Neutrophil (primary cell): ENCODE data around the gene CILP2.

Experiments
- H3K27ac ChIP-seq: fragments of 200-600 bp; sonication (generic); 2 replicates; pipeline ENCODE4 v1.5.1; 2016; ENCODE audit warnings: mild to moderate bottlenecking, moderate library complexity
- H3K27me3 ChIP-seq: fragments of 200-600 bp; sonication (generic); 2 replicates; pipeline ENCODE4 v1.6.0; 2016; ENCODE audit warnings: mild to moderate bottlenecking
- H3K36me3 ChIP-seq: fragments of 200-600 bp; sonication (generic); 2 replicates; pipeline ENCODE4 v1.5.1; 2017
- H3K4me1 ChIP-seq, 2 experiments: fragments of 200-600 bp in 1 of 2; sonication (generic) in 1 of 2; 1 replicate in 1 of 2; 2 replicates in 1 of 2; pipeline versions ENCODE4 v1.5.1 to v1.6.1; 2013 to 2016; ENCODE audit warnings: low read depth in 1 of 2, low read length in 1 of 2, mild to moderate bottlenecking in 1 of 2, moderate library complexity in 1 of 2; ENCODE audit not compliant: control insufficient read depth in 1 of 2, insufficient read depth in 1 of 2
- H3K4me3 ChIP-seq, 2 experiments: fragments of 200-600 bp in 1 of 2; sonication (generic) in 1 of 2; 1 replicate in 1 of 2; 2 replicates in 1 of 2; pipeline ENCODE4 v1.5.1; 2013 to 2016; ENCODE audit warnings: low read depth in 1 of 2, low read length in 1 of 2, mild to moderate bottlenecking in 1 of 2, moderate library complexity in 1 of 2
- H3K9me3 ChIP-seq: fragments of 200-600 bp; sonication (generic); 2 replicates; pipeline ENCODE4 v1.5.1; 2016
- CTCF ChIP-seq: fragments of 200-600 bp; sonication (generic); IDR thresholded peaks from 2 replicates; pipeline ENCODE4 v1.5.1; 2016; ENCODE audit warnings: antibody characterized with exemption

Gene CILP2

GRCh38 chr19:19566306-19566705, 28.2 kb downstream of the CILP2 start:
- Histone ChIP-seq H3K9me3 (no peaks in the 10 kb centered on the region), H3K27ac (no peak overlapping the region), H3K27me3 (no peaks in the 10 kb centered on the region), H3K4me1 (no peaks in the 10 kb centered on the region), H3K4me3 (no peak overlapping the region), H3K36me3 (no peaks in the 10 kb centered on the region)
- no peak for TF ChIP-seq CTCF

GRCh38 chr19:19567391-19567790, 29.3 kb downstream of the CILP2 start:
- no peak for TF ChIP-seq CTCF

GRCh38 chr19:19568802-19569756, 31.0 kb downstream of the CILP2 start:
- H3K4me1 ChIP-seq = no peaks in the 10 kb centered on the region
- no peak overlapping the region for H3K27ac ChIP-seq
- no peak overlapping the region for H3K4me3 ChIP-seq
- no peaks in the 10 kb centered on the region for H3K27me3 ChIP-seq
- H3K36me3 ChIP-seq = no peaks in the 10 kb centered on the region
- no peak for TF ChIP-seq CTCF
- H3K9me3 ChIP-seq = no peaks in the 10 kb centered on the region

More at GRCh38 chr19:19567391-19567790, 29.3 kb downstream of the CILP2 start:
- Histone ChIP-seq H3K9me3 (no peaks in the 10 kb centered on the region), H3K27me3 (no peaks in the 10 kb centered on the region), H3K4me1 (no peaks in the 10 kb centered on the region), H3K27ac (no peak overlapping the region), H3K36me3 (no peaks in the 10 kb centered on the region), H3K4me3 (no peak overlapping the region)

- Histone ChIP-seq H3K4me1 (no peaks in the 10 kb centered on the region), H3K36me3 (no peaks in the 10 kb centered on the region), H3K4me3 (no peak overlapping the region), H3K27me3 (no peaks in the 10 kb centered on the region), H3K9me3 (no peaks in the 10 kb centered on the region), H3K27ac (no peak overlapping the region)
- no peak for TF ChIP-seq CTCF
Observed at GRCh38 chr19:19570571-19570970, 32.5 kb downstream of the CILP2 start.

GRCh38 chr19:19571071-19571786, 33.2 kb downstream of the CILP2 start:
- Histone ChIP-seq H3K36me3 (no peaks in the 10 kb centered on the region), H3K9me3 (no peaks in the 10 kb centered on the region), H3K27ac (no peak overlapping the region), H3K4me3 (no peak overlapping the region), H3K4me1 (no peaks in the 10 kb centered on the region), H3K27me3 (no peaks in the 10 kb centered on the region)
- TF ChIP-seq CTCF = no peak
